IPS-15b (cell line): Measurements from ENCODE around the gene RSPH10B.
"Not testable (repeated sequence)": the region's sequence is repeated elsewhere in the genome, so short reads cannot be mapped to it uniquely, and the experiment has no call there.

Experiments
- H3K27me3 ChIP-seq: one replicate; pipeline ENCODE4 v1.6.1; 2013; ENCODE audit warnings: low read length; ENCODE audit not compliant: control insufficient read depth, insufficient read depth
- H3K36me3 ChIP-seq: one replicate; pipeline ENCODE4 v1.6.1; 2013; ENCODE audit warnings: low read length; ENCODE audit not compliant: control insufficient read depth, insufficient read depth
- H3K4me1 ChIP-seq: one replicate; pipeline ENCODE4 v1.6.1; 2013; ENCODE audit warnings: mild to moderate bottlenecking, low read length; ENCODE audit not compliant: control insufficient read depth, insufficient read depth
- H3K4me3 ChIP-seq: one replicate; pipeline ENCODE4 v1.5.1; 2013; ENCODE audit warnings: low read depth, low read length
- H3K9ac ChIP-seq: one replicate; pipeline ENCODE4 v1.6.1; 2013; ENCODE audit warnings: low read depth, mild to moderate bottlenecking, low read length
- H3K9me3 ChIP-seq: one replicate; pipeline ENCODE4 v1.6.1; 2013; ENCODE audit warnings: mild to moderate bottlenecking, low read length; ENCODE audit not compliant: control insufficient read depth, insufficient read depth

Gene RSPH10B

DNA sequence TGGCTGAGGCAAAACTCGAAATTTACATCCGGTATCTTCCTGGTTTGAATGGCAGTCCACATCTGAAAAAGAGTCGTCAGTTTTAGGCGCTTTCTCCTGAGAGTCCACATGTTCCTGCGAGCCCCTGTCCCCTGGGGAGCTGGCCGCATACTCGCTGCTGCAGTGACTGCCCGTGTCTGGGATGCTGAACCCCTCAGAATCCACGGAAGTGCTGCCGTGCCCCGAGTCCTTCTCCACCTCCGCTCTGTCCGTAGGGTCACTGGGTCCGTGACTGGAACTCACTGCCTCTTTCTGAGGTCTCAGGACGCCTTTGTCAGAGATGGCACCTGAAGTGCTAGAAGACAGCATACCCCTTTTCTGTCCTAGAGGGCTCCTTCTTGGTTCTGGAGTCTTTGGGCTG, 16.6 kb upstream of the RSPH10B start:
- H3K9ac ChIP-seq, H3K27me3 ChIP-seq, H3K36me3 ChIP-seq, H3K4me3 ChIP-seq, H3K4me1 ChIP-seq, H3K9me3 ChIP-seq: not testable (repeated sequence)

DNA sequence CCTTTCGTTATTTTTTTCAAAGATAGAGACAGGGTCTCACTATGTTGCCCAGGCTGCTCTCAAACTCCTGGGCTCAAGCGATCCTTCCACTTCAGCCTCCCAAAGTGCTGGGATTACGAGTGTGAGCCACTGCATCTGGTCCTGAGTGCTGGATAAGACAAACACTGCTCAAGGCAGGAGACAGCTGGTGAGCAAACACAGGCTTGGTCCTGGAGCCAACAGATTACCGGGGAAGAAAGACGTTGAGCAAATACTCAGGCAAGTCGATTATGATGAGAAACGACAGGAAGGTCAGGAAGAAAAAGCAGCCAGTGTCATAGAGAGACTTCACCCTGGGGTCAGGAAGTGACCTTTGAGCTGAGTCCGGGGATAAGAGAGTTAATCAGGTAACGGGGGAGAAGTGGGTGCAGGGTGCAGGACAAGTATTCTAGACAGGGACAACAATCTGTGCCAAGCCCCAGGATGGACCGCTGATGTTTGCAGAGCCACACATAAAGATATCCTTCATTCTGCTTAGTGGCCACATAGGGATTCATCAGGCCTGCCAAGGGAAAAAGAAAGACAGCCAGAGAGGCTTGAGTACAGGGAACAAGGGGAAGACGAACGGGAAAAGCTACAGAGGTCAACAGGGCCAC, 9.3 kb upstream of the RSPH10B start:
- H3K36me3 ChIP-seq, H3K9ac ChIP-seq, H3K4me1 ChIP-seq, H3K4me3 ChIP-seq, H3K9me3 ChIP-seq, H3K27me3 ChIP-seq: not testable (repeated sequence)

DNA sequence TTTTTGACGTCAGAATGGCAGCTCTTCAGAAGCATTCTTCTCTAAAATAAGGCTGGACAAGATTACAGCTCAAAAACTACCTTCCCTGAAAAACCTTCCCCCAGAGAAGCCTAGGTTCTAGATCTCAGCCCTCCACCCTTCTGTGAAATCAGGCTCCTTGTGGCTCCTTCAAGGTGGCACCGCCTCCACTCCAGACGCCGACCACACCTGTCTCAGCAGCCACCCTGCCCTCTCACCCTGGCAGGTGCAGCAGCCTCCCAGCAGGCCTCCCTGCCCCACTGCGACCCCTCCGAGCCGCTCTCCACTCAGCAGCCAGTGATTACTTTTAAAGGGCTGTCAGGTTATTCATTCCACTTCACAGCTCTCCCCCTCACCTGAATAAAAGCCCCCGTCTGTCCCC, 3.1 kb upstream of the RSPH10B start:
- H3K9ac ChIP-seq, H3K4me1 ChIP-seq, H3K4me3 ChIP-seq, H3K36me3 ChIP-seq, H3K27me3 ChIP-seq, H3K9me3 ChIP-seq: not testable (repeated sequence)

DNA sequence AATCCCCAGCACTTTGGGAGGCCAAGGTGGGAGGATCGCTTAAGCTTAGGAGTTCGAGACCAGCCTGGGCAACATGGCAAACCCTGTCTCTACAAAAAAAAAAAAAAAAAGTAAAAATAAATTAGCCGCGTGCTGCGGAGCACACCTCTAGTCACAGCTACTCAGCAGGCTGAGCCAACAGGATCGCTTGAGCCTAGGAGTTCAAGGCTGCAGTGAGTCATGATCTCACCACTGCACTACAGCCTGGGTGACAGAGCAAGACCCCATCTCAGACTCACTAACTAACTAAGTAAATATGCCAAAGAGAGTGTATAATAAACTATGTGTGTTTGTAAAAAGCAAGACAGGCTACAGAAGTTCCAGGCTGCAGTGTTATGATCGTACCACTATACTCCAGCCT, 6.7 kb downstream of the RSPH10B start:
- not testable (repeated sequence) for H3K36me3 ChIP-seq, H3K9ac ChIP-seq, H3K9me3 ChIP-seq, H3K4me3 ChIP-seq, H3K4me1 ChIP-seq, H3K27me3 ChIP-seq

DNA sequence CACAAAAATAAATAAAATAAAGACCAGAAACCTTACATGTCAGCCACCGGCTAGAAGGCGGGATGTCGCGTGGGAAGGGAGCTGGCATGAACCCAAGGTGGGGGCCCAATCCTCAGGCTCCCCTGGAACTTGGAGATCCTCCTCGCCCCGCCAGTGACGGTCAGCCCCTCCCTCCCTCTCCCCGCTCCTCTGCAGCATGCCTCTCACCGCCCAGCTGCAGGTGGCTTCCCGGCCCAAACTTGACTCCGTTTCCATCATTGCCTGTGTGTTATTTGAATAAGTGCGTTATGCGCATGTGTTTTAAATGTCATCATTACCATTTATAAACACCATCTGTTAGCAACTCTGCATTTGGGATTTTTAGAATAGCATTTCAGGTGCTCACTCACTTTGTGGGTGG, 7.3 kb downstream of the RSPH10B start:
- not testable (repeated sequence) for H3K9me3 ChIP-seq, H3K4me3 ChIP-seq, H3K27me3 ChIP-seq, H3K9ac ChIP-seq, H3K4me1 ChIP-seq, H3K36me3 ChIP-seq

DNA sequence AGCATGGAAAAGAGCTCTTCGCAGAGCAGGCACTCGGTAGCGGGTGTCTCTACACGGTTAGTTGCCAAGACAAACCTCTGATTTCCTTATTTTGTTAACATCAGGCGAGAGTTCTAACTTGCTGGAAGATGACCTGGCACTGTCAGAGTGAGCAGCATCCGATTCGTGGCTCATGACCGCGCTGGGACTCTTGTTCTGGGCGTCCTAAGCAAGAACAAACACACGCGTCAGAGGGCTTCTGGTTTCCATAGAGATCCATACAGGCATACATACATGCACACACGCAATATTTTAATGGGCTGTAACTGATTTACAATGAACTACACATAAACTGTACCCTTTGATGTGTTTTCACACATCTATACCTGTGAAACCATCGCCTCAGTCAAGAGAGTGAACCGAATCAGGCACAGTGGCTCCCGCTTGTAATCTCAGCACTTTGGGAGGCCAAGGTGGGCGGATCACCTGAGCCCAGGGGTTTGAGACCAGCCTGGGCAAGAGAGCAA, 35.5 kb downstream of the RSPH10B start:
- not testable (repeated sequence) for H3K4me3 ChIP-seq, H3K36me3 ChIP-seq, H3K4me1 ChIP-seq, H3K9ac ChIP-seq, H3K9me3 ChIP-seq, H3K27me3 ChIP-seq

DNA sequence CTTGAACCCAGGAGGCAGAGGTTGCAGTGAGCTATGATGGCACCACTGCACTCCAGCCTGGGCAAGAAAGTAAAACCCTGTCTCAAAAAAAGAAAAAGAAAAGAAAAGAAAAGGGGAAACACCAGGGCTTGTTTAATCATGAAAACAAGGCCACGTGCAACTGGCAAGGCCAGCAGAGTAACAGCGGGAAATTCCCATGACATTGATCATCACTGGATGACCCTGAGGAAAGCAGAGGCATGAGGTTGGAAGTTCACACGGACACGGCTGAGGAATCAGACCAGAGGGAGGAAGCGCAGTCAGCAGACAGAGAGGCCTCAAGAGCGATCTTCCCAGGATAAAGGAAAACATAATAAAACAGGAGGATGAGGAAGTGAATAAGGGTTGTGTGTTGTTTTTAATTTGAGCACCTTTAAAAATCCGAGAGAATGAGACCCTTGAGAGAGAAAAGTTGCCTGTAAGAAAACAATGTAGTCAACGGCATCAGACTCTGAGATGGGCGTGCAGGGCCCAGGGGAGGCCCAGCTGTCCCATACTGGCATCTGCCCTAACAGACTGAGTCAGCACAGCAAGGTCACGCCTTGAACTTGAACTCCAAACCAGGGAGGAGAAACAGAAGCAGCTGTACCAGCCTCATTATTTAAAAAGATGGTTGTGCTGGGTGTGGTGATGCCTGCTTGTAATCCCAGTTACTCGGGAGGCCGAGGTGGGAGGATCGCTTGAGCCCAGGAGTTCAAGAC, 38.4 kb downstream of the RSPH10B start:
- not testable (repeated sequence) for H3K27me3 ChIP-seq, H3K9me3 ChIP-seq, H3K36me3 ChIP-seq, H3K9ac ChIP-seq, H3K4me1 ChIP-seq, H3K4me3 ChIP-seq

DNA sequence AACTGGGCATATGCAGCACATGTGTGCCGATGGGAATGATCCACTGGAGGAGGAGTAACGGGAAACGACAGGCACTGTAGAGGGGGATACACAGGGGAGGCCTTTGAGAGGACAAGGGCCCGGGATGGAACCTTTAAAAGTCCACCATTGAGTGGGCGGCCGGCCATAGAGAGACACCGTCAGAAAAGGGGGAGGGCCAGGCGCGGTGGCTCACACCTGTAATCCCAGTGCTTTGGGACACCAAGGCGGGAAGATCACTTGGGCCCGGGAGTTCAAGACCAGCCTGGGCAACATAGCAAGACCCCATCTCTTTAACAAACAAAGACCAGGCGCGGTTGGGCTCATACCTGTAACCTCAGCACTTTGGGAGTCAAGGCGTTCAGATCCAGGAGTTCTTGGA, 39.2 kb downstream of the RSPH10B start:
- H3K9ac ChIP-seq, H3K4me1 ChIP-seq, H3K4me3 ChIP-seq, H3K36me3 ChIP-seq, H3K27me3 ChIP-seq, H3K9me3 ChIP-seq: not testable (repeated sequence)

DNA sequence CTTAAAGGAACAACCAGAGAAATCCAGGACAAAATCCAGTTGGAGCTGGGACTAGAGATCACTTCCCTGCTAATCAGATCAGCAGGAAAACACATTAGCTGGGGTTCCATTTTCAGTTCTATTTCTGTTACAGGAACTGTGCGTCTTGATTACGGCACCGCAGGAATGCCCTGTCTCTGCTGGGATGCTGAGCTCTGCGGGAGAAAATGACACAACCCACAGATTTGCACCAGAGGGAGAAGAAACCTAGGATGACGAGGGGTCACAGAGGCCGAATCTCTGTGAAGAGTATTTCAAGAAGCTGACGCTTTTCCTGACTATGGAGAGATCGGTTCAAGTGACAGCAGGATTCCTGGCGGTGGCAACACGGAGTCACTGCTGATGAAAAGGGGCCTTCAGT, 40.2 kb downstream of the RSPH10B start:
- not testable (repeated sequence) for H3K9me3 ChIP-seq, H3K4me3 ChIP-seq, H3K36me3 ChIP-seq, H3K9ac ChIP-seq, H3K27me3 ChIP-seq, H3K4me1 ChIP-seq

DNA sequence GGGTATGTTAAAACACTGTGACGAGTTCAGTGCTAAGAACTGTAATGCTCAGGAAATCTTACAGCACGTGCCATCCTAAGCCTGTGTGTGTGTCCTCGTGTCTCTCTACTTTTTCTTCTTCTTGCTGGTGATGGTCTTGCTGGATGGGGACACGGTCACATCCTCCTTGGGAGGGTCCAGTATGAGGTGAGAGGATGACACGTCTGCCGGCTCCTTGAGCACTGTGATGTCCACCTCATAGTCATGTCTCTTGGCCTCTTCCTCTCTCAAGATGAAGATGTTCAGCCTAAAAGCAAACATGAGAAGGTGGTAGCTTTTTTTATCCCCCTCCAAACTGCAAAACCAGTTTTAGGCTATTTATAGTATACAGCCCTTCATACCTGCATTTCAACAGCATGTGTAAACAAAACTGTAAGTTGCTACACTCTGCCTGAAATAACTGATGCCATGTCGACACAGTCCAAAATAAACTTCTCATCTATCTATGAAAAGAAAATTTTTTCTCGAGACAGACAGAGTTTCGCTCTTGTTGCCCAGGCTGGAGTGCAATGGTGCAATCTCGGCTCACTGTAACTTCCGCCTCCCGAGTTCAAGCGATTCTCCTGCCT, 44.1 kb downstream of the RSPH10B start:
- not testable (repeated sequence) for H3K4me1 ChIP-seq, H3K9me3 ChIP-seq, H3K9ac ChIP-seq, H3K36me3 ChIP-seq, H3K27me3 ChIP-seq, H3K4me3 ChIP-seq

DNA sequence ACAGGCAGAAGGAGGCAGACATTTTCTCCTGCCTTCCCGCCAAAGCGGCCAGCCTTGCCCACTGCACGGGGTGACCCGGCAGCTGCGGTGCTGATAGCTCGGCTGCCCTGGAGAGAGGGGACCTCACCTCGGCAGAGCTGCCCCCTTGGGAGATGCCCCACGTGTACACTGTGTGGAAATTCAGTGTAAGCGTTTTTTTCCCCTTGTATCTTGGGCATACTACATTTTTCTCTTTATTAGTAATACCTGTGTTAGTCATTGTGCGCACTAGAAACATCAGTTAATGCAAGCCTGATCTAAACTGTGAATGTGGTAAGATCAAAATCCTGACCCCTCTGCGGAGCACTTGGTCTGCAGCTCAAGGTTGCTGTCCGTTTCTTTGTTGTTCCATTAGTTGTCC, 45.9 kb downstream of the RSPH10B start:
- not testable (repeated sequence) for H3K9ac ChIP-seq, H3K4me3 ChIP-seq, H3K4me1 ChIP-seq, H3K36me3 ChIP-seq, H3K27me3 ChIP-seq, H3K9me3 ChIP-seq

DNA sequence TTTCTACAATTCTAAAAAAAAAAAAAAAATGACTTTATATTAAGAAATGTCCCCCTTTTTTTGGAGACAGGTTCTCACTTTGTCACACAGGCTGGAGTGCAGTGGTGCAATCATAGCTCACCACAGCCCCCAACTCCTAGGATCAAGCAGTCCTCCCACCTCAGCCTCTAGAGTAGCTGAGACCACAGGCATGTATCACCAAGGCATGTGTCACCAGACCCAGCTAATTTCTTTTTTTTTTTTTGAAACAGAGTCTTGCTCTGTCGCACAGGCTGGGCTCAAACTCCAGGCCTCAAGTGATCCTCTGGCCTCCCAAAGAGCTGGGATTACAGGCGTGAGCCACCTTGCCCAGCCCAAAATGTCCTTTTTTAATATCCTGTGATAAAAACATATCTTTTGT, 46.3 kb downstream of the RSPH10B start:
- not testable (repeated sequence) for H3K9ac ChIP-seq, H3K4me1 ChIP-seq, H3K4me3 ChIP-seq, H3K9me3 ChIP-seq, H3K27me3 ChIP-seq, H3K36me3 ChIP-seq
